HCT116 (cell line): ENCODE data around the gene ZNF780B. TPM values are rescaled to one million over a fixed set of nuclear protein-coding genes. Genes with fewer than 3 reads are reported as not detected.

Source experiments
- ATAC-seq: fragments of 200-7000 bp; cut with Tn5 transposase; 2 replicates; pipeline ENCODE4 v1.9.1; 2020; ENCODE audit warnings: mild to moderate bottlenecking, moderate library complexity
- BruUV-seq: library from RNA; stranded (reverse); fragments of 400-500 nt; replicated peaks from 2 replicates; lab custom pipeline; 2021; lab: Mats Ljungman, UMichigan
- CTCF ChIA-PET: fragments of 300-600 bp; sonication (Branson Sonifier 250); formaldehyde crosslinking; loops from one replicate; lab custom pipeline; 2021; ENCODE audit warnings: antibody characterized with exemption; lab: Charles Lee
- POLR2A ChIA-PET: fragments of 300-600, 350-600 bp; sonication (Branson Sonifier 250); formaldehyde crosslinking; loops from one replicate; lab custom pipeline; 2021; ENCODE audit warnings: antibody characterized with exemption; lab: Charles Lee
- RAD21 ChIA-PET, 2 experiments: fragments of 300-600 bp; sonication (Branson Sonifier 250); formaldehyde crosslinking; loops; one replicate each; lab custom pipeline; 2023; ENCODE audit warnings: low total read pairs in 2 of 2; ENCODE audit not compliant: uncharacterized antibody in 2 of 2, unreplicated experiment in 2 of 2, low non-redundant PET in 1 of 2; lab: Charles Lee
- DNase-seq: peaks from one replicate; pipeline ENCODE4 v3.0.0-alpha.2; 2010; ENCODE audit warnings: low read depth, low spot score
- H2AFZ ChIP-seq: fragments of 200-600 bp; shearing (Covaris generic), sonication (generic); 2 replicates; pipeline ENCODE4 v1.6.1; 2017; ENCODE audit warnings: low read depth, mixed run types, mixed read lengths, antibody characterized with exemption, low read length; ENCODE audit not compliant: poor library complexity, severe bottlenecking
- H3K27ac ChIP-seq: 2 replicates; pipeline ENCODE4 v1.5.1; 2012; ENCODE audit warnings: low read depth, low read length
- H3K27me3 ChIP-seq: fragments of 200-600 bp; sonication (generic); 2 replicates; pipeline ENCODE4 v1.6.1; 2016; ENCODE audit warnings: mixed run types, low read length, mixed read lengths; ENCODE audit not compliant: insufficient read depth
- H3K36me3 ChIP-seq, 2 experiments: fragments of 200-500 bp in 1 of 2; fragments of 200-600 bp in 1 of 2; sonication (Bioruptor generic) in 1 of 2; sonication (generic) in 1 of 2; 2 replicates each; pipeline versions ENCODE4 v1.5.1 to v1.6.1; 2014 to 2016; ENCODE audit warnings: low read length in 2 of 2, inconsistent platforms in 1 of 2, mixed read lengths in 1 of 2, mixed run types in 1 of 2; ENCODE audit not compliant: insufficient read depth in 2 of 2, control insufficient read depth in 1 of 2
- H3K4me1 ChIP-seq, 2 experiments: fragments of 200-600 bp in 1 of 2; sonication (generic) in 1 of 2; 2 replicates each; pipeline versions ENCODE4 v1.5.1 to v1.6.1; 2012 to 2017; ENCODE audit warnings: low read length in 2 of 2, inconsistent platforms in 1 of 2, mild to moderate bottlenecking in 1 of 2, mixed read lengths in 1 of 2, mixed run types in 1 of 2, moderate library complexity in 1 of 2; ENCODE audit not compliant: insufficient read depth in 2 of 2, control insufficient read depth in 1 of 2
- H3K4me2 ChIP-seq: fragments of 200-600 bp; sonication (generic); 2 replicates; pipeline ENCODE4 v1.6.1; 2017; ENCODE audit warnings: mixed run types, low read length, mixed read lengths
- H3K4me3 ChIP-seq, 2 experiments: fragments of 200-600 bp in 1 of 2; sonication (generic) in 1 of 2; replicated peaks in 1 of 2; 2 replicates each; pipeline ENCODE4 v1.5.1; 2011 to 2016; ENCODE audit warnings: low read length in 2 of 2, control low read depth in 1 of 2, low read depth in 1 of 2, mild to moderate bottlenecking in 1 of 2, mixed read lengths in 1 of 2, mixed run types in 1 of 2
- H3K79me2 ChIP-seq: fragments of 200-600 bp; sonication (generic); 2 replicates; pipeline ENCODE4 v1.6.1; 2017; ENCODE audit warnings: mild to moderate bottlenecking, mixed run types, low read length, moderate library complexity, mixed read lengths; ENCODE audit not compliant: insufficient read depth
- H3K9ac ChIP-seq: fragments of 200-600 bp; sonication (generic); 2 replicates; pipeline ENCODE4 v1.6.1; 2016; ENCODE audit warnings: low read length, mixed read lengths
- H3K9me2 ChIP-seq: fragments of 200-600 bp; sonication (generic), shearing (Covaris generic); 2 replicates; pipeline ENCODE4 v1.6.1; 2017; ENCODE audit warnings: mixed run types, mild to moderate bottlenecking, moderate library complexity; ENCODE audit not compliant: insufficient read depth
- H3K9me3 ChIP-seq, 2 experiments: fragments of 200-500 bp in 1 of 2; fragments of 200-600 bp in 1 of 2; sonication (Bioruptor generic) in 1 of 2; sonication (generic) in 1 of 2; 2 replicates each; pipeline ENCODE4 v1.6.1; 2014 to 2017; ENCODE audit warnings: low read length in 2 of 2, mixed read lengths in 2 of 2, inconsistent platforms in 1 of 2, low read depth in 1 of 2, mild to moderate bottlenecking in 1 of 2, mixed run types in 1 of 2, moderate library complexity in 1 of 2; ENCODE audit not compliant: control insufficient read depth in 1 of 2, insufficient read depth in 1 of 2
- H4K20me1 ChIP-seq: fragments of 200-600 bp; sonication (generic), shearing (Covaris generic); 2 replicates; pipeline ENCODE4 v1.6.1; 2017; ENCODE audit warnings: mixed run types, mild to moderate bottlenecking, moderate library complexity; ENCODE audit not compliant: insufficient read depth
- CBX3 ChIP-seq: IDR thresholded peaks from 2 replicates; pipeline ENCODE4 v1.6.1; 2012; ENCODE audit warnings: low read depth
- CEBPB ChIP-seq: IDR thresholded peaks from 2 replicates; pipeline ENCODE4 v1.6.1; 2012; ENCODE audit warnings: low read depth
- EGR1 ChIP-seq: IDR thresholded peaks from 2 replicates; pipeline ENCODE4 v1.6.1; 2012; ENCODE audit warnings: low read depth
- ELF1 ChIP-seq: IDR thresholded peaks from 2 replicates; pipeline ENCODE4 v1.6.1; 2012; ENCODE audit warnings: low read depth, borderline replicate concordance
- EZH2 ChIP-seq: fragments of 200-600 bp; sonication (generic); IDR thresholded peaks from 2 replicates; pipeline ENCODE4 v1.6.1; 2017; ENCODE audit warnings: antibody characterized with exemption, mixed run types
- EZH2phosphoT487 ChIP-seq: fragments of 200-600 bp; IDR thresholded peaks from 2 replicates; pipeline ENCODE4 v1.6.1; 2018; ENCODE audit warnings: antibody characterized with exemption, borderline replicate concordance
- FOSL1 ChIP-seq: IDR thresholded peaks from 2 replicates; pipeline ENCODE4 v1.6.1; 2012; ENCODE audit warnings: low read depth
- POLR2A ChIP-seq: IDR thresholded peaks from 2 replicates; pipeline ENCODE4 v1.7.0; 2011; ENCODE audit warnings: borderline replicate concordance; ENCODE audit not compliant: insufficient read depth, insufficient read length; ENCODE audit errors: extremely low read depth
- POLR2AphosphoS5 ChIP-seq: IDR thresholded peaks from 2 replicates; pipeline ENCODE4 v1.6.1; 2011; ENCODE audit warnings: mild to moderate bottlenecking, low read depth, low read length, moderate library complexity
- RAD21 ChIP-seq: IDR thresholded peaks from 2 replicates; pipeline ENCODE4 v1.6.1; 2012; ENCODE audit warnings: low read depth, mild to moderate bottlenecking
- SIN3A ChIP-seq: IDR thresholded peaks from 2 replicates; pipeline ENCODE4 v1.6.1; 2012; ENCODE audit warnings: low read depth
- SRF ChIP-seq: IDR thresholded peaks from 2 replicates; pipeline ENCODE4 v1.6.1; 2012; ENCODE audit warnings: low read depth
- TCF7L2 ChIP-seq: IDR thresholded peaks from 2 replicates; pipeline ENCODE4 v1.7.0; 2011; ENCODE audit warnings: borderline replicate concordance, inconsistent platforms; ENCODE audit not compliant: insufficient read depth, insufficient read length; ENCODE audit errors: extremely low read depth
- intact Hi-C: fragments of 100-400 bp; cut with micrococcal nuclease; formaldehyde crosslinking; loops from 2 replicates; pipeline ENCODE4 v1.10.0; 2022
- total RNA-seq: library from RNA; stranded (reverse); gene quantifications from one replicate; pipeline ENCODE4 v1.2.1, GENCODE V29; 2021; ENCODE audit not compliant: unreplicated experiment
- TF ChIP-seq, protein P1 (sequence below): IDR thresholded peaks from 2 replicates; pipeline ENCODE4 v1.6.1; 2012
- TF ChIP-seq, protein P2 (sequence below): IDR thresholded peaks from 2 replicates; pipeline ENCODE4 v1.6.1; 2012; ENCODE audit warnings: low read depth
- TF ChIP-seq, protein P3 (sequence below), 3 experiments: fragments of 200-600 bp in 1 of 3; sonication (generic) in 1 of 3; IDR thresholded peaks in 2 of 3; conservative IDR thresholded peaks in 1 of 3; 2 replicates each; pipeline ENCODE4 v1.5.1; 2012 to 2017; ENCODE audit warnings: low read depth in 2 of 3, low read length in 2 of 3, antibody characterized with exemption in 1 of 3, borderline replicate concordance in 1 of 3, control low read depth in 1 of 3, mild to moderate bottlenecking in 1 of 3, mixed read lengths in 1 of 3, mixed run types in 1 of 3, moderate library complexity in 1 of 3; ENCODE audit not compliant: insufficient read depth in 1 of 3
- TF ChIP-seq, protein P4 (sequence below): IDR thresholded peaks from 2 replicates; pipeline ENCODE4 v1.6.1; 2011; ENCODE audit warnings: mild to moderate bottlenecking, low read length, moderate library complexity; ENCODE audit not compliant: insufficient replicate concordance; ENCODE audit errors: extremely low read depth

ZNF780B gene
- total RNA-seq, 1 experiment from 2014 or later, result 10.5 TPM

DNA sequence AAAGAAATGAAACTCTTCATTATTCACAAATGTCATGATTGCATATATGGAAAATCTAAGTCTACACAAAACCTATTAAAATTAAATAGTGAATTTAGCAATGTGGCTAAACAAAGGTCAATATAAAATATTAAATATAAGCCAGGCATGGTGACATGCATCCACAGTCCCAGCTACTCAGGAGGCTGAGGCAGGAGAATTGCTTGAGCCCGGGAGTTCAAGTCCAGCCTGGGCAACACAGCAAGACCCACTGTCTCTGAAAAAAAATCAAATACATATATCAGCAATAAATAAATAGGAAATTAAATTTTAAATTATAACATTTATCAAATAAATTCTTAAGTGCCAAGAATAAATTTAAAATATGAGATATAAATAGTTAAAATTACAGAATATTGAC is 73.1 kb downstream of the ZNF780B start:
- Histone ChIP-seq H3K27ac (no peak overlapping the region), H3K4me2 (no peak overlapping the region), H3K27me3 (no peaks in the 10 kb centered on the region), H4K20me1 (no peaks in the 10 kb centered on the region), H3K9me2 (no peaks in the 10 kb centered on the region), H2AFZ (no peak overlapping the region), H3K9me3 (peaks cover 15 to 21% of the 10 kb centered on the region in 2 experiments; a peak in 3 of 4 replicates), H3K4me3 (no peak overlapping the region), H3K9ac (no peak overlapping the region), H3K36me3 (peaks cover 26 to 53% of the 10 kb centered on the region in 2 experiments), H3K4me1 (no peaks in the 10 kb centered on the region), H3K79me2 (peaks cover 70% of the 10 kb centered on the region)
- CTCF ChIA-PET, result no interaction called here
- intact Hi-C loops, result no loop called here
- TF ChIP-seq SIN3A (no peak), EZH2 (no peak), TCF7L2 (no peak), SRF (no peak), EGR1 (no peak), CEBPB (no peak), ELF1 (no peak), POLR2A (no peak), CBX3 (no peak), EZH2phosphoT487 (no peak), RAD21 (no peak), POLR2AphosphoS5 (no peak), FOSL1 (no peak)
- TF ChIP-seq, protein P1, sequence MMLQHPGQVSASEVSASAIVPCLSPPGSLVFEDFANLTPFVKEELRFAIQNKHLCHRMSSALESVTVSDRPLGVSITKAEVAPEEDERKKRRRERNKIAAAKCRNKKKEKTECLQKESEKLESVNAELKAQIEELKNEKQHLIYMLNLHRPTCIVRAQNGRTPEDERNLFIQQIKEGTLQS, result no peak
- TF ChIP-seq, protein P2, sequence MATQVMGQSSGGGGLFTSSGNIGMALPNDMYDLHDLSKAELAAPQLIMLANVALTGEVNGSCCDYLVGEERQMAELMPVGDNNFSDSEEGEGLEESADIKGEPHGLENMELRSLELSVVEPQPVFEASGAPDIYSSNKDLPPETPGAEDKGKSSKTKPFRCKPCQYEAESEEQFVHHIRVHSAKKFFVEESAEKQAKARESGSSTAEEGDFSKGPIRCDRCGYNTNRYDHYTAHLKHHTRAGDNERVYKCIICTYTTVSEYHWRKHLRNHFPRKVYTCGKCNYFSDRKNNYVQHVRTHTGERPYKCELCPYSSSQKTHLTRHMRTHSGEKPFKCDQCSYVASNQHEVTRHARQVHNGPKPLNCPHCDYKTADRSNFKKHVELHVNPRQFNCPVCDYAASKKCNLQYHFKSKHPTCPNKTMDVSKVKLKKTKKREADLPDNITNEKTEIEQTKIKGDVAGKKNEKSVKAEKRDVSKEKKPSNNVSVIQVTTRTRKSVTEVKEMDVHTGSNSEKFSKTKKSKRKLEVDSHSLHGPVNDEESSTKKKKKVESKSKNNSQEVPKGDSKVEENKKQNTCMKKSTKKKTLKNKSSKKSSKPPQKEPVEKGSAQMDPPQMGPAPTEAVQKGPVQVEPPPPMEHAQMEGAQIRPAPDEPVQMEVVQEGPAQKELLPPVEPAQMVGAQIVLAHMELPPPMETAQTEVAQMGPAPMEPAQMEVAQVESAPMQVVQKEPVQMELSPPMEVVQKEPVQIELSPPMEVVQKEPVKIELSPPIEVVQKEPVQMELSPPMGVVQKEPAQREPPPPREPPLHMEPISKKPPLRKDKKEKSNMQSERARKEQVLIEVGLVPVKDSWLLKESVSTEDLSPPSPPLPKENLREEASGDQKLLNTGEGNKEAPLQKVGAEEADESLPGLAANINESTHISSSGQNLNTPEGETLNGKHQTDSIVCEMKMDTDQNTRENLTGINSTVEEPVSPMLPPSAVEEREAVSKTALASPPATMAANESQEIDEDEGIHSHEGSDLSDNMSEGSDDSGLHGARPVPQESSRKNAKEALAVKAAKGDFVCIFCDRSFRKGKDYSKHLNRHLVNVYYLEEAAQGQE, result no peak
- TF ChIP-seq, protein P3, sequence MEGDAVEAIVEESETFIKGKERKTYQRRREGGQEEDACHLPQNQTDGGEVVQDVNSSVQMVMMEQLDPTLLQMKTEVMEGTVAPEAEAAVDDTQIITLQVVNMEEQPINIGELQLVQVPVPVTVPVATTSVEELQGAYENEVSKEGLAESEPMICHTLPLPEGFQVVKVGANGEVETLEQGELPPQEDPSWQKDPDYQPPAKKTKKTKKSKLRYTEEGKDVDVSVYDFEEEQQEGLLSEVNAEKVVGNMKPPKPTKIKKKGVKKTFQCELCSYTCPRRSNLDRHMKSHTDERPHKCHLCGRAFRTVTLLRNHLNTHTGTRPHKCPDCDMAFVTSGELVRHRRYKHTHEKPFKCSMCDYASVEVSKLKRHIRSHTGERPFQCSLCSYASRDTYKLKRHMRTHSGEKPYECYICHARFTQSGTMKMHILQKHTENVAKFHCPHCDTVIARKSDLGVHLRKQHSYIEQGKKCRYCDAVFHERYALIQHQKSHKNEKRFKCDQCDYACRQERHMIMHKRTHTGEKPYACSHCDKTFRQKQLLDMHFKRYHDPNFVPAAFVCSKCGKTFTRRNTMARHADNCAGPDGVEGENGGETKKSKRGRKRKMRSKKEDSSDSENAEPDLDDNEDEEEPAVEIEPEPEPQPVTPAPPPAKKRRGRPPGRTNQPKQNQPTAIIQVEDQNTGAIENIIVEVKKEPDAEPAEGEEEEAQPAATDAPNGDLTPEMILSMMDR (IDR thresholded peaks at IDR 0.05 in 2 of 3, conservative IDR thresholded peaks at IDR 0.05 in 1 of 3; ENCODE audit: borderline replicate concordance in 1 of 3, insufficient read depth in 1 of 3, low read depth in 2 of 3, low read length in 2 of 3), result no peak
- TF ChIP-seq, protein P4, sequence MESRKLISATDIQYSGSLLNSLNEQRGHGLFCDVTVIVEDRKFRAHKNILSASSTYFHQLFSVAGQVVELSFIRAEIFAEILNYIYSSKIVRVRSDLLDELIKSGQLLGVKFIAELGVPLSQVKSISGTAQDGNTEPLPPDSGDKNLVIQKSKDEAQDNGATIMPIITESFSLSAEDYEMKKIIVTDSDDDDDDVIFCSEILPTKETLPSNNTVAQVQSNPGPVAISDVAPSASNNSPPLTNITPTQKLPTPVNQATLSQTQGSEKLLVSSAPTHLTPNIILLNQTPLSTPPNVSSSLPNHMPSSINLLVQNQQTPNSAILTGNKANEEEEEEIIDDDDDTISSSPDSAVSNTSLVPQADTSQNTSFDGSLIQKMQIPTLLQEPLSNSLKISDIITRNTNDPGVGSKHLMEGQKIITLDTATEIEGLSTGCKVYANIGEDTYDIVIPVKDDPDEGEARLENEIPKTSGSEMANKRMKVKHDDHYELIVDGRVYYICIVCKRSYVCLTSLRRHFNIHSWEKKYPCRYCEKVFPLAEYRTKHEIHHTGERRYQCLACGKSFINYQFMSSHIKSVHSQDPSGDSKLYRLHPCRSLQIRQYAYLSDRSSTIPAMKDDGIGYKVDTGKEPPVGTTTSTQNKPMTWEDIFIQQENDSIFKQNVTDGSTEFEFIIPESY, result no peak
- no TSS peak for BruUV-seq
- POLR2A ChIA-PET, result no interaction called here
- ATAC-seq (no peak), DNase-seq (no peak)
- RAD21 ChIA-PET, result no interaction called here
